MG63 (cell line): ENCODE measurements around the gene AQP10. TPM values are rescaled to one million over a fixed set of nuclear protein-coding genes. Genes with fewer than 3 reads are reported as not detected.
"Not testable (repeated sequence)": the region's sequence is repeated elsewhere in the genome, so short reads cannot be mapped to it uniquely, and the experiment has no call there.

ENCODE experiments used
- DNase-seq: peaks from one replicate; pipeline ENCODE4 v3.0.0-alpha.2; 2020
- H3K27me3 ChIP-seq: fragments of 250-450 bp; sonication (Bioruptor Pico); 2 replicates; pipeline ENCODE4 v1.5.1; 2020; ENCODE audit warnings: mild to moderate bottlenecking, moderate library complexity
- H3K36me3 ChIP-seq: fragments of 250-450 bp; sonication (Bioruptor Pico); 2 replicates; pipeline ENCODE4 v1.5.1; 2020; ENCODE audit warnings: mild to moderate bottlenecking, moderate library complexity
- H3K4me3 ChIP-seq: fragments of 250-450 bp; sonication (Bioruptor Pico); 2 replicates; pipeline ENCODE4 v1.5.1; 2020; ENCODE audit warnings: mild to moderate bottlenecking, moderate library complexity
- H3K9me3 ChIP-seq: fragments of 250-450 bp; sonication (Bioruptor Pico); 2 replicates; pipeline ENCODE4 v1.5.1; 2020; ENCODE audit warnings: mild to moderate bottlenecking, moderate library complexity
- total RNA-seq: library from RNA; depleted of rRNA; stranded (reverse); fragments of >200 nt; shearing (Covaris generic); gene quantifications from 2 replicates; pipeline ENCODE4 v1.2.3, GENCODE V29; 2014; ENCODE audit warnings: low replicate concordance

Gene AQP10
- total RNA-seq, 1 experiment from 2014 or later = not detected

DNA sequence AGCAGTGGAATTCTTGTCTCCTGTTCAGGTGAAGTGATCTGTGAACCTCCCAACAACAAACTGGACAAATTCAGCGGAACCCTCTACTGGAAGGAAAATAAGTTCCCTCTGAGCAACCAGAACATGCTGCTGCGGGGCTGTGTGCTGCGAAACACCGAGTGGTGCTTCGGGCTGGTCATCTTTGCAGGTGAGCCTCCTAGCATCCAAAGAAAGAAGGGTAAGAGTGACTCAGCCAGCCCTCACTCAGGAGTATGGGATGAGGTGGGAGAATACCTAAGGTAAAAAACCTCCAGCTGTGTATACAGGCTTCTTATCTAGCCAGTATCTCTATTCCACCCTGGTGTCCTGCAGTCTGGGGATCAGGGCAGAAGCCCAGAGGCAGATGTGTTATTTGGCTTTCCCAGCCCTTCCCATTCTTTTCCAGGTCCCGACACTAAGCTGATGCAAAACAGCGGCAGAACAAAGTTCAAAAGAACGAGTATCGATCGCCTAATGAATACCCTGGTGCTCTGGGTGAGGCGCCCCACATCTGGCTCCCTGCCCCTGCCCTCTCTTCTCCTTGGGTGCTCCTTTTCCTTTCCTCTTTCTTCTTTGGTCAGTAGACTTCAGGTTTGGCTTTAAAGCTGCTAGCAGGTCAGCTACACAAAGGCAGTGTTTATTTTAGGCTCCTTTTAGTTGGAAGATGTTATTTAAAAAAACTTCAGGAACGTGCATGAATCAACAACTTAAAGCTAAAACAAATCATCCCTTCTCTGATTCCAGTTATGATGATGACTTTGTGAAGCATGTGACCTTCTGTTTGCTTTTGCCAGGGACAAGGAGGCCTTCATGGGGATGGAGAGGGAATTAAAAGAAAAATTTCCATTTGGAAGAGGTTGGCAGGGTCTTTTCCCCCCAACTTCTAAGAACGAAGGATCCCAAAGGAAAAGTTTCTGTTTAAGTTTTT is 13.5 kb downstream of the AQP10 start:
- Histone ChIP-seq H3K9me3 (no peaks in the 10 kb centered on the region), H3K4me3 (no peak overlapping the region), H3K36me3 (peaks cover 96% of the 10 kb centered on the region), H3K27me3 (no peaks in the 10 kb centered on the region)
- DNase-seq = no peak

DNA sequence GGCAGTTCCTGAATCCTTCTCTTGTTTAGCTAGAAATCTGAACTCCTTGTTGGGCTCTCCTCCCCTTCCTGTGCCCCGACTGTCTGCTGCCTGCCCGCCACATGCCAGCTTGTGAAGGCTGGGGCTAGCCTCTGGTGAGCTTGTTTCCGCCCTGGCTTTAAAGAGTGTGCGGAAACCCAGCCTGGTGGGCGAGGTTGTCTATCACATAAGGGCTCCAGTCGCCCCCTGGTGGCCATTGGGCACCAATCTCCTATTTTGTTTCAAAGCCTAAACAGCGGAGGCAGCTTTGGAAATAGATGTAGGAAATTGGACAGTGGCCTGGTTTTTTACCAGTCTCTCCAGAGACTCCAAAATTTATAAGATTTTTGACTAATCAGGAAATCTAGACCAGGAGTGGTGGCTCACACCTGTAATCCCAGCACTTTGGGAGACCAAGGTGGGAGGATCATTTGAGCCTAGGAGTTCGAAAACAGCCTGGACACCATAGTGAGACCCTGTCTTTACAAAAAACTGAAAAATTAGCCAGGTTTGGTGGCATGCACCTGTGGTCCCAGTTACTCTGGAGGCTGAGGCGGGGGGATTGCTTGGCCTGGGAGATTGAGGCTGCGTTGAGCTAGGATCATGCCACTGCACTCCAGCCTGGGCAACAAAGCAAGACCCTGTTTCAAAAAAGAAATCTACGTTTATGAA is 14.3 kb downstream of the AQP10 start:
- Histone ChIP-seq H3K36me3 (peaks cover 96% of the 10 kb centered on the region), H3K27me3 (no peaks in the 10 kb centered on the region), H3K4me3 (no peak overlapping the region), H3K9me3 (no peaks in the 10 kb centered on the region)
- peak; percentile 74 for DNase-seq

DNA sequence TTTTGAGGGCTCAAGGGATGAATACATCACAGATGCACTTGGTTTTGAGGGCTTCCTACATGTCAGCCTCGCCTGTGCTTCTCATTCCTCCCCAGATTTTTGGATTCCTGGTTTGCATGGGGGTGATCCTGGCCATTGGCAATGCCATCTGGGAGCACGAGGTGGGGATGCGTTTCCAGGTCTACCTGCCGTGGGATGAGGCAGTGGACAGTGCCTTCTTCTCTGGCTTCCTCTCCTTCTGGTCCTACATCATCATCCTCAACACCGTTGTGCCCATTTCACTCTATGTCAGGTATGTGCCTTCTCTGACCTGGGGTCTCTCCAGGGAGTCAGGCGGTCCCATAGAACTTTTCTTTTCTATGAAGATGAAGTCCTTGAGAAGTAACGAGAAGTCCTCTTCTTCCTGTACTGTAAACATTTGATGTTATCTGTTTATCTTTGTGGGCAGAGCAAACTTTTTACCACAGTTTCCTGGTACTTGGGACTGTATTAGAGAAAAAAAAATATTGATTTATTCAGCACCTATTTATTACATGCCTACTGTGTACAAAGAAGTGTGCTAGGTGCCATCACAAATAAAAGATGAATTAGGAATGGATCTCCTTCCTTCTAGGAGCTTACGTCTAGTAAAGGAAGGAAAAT is 16.5 kb downstream of the AQP10 start:
- no peak for DNase-seq
- Histone ChIP-seq H3K9me3 (no peaks in the 10 kb centered on the region), H3K4me3 (no peak overlapping the region), H3K27me3 (no peaks in the 10 kb centered on the region), H3K36me3 (peaks cover 96% of the 10 kb centered on the region)

DNA sequence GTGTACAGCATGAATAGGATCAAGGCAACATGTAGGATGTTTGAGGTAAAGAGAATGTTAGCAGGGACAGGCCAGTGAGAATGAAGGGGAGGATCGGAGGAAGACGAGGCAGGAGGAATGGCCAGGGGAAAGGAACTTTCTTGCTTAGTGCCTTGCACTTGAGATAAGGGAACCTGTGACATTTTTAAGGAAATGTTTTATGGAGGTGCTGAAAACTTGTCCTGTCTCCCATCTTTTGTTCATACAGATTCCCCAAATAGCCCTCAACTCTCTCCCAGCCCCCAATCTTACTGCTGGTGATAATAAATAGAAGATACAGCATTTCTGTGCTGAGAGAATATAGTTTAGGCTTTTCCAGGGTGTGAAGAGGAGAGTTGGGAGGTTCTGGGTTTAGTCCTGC is 18.0 kb downstream of the AQP10 start:
- Histone ChIP-seq H3K36me3 (peaks cover 98% of the 10 kb centered on the region), H3K27me3 (no peaks in the 10 kb centered on the region), H3K4me3 (no peak overlapping the region)

DNA sequence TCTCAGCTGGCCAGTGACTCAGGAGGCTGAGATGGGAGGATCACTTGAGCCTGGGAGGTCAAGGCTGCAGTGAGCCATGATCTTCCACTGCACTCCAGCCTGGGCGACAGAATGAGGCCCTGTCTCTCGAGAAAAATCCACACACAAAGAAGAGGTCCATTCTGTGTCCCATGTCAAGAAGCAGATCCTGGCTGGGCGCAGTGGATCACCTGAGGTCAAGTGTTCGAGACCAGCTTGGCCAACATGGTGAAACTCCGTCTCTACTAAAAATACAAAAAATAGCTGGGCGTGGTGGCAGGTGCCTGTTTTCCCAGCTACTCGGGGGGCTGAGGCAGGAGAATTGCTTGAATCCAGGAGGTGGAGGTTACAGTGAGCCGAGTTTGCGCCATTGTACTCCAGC is 20.5 kb downstream of the AQP10 start:
- not testable (repeated sequence) for H3K27me3 ChIP-seq, H3K4me3 ChIP-seq, DNase-seq, H3K9me3 ChIP-seq
- peaks cover 100% of the 10 kb centered on the region for H3K36me3 ChIP-seq

More for the DNA sequence above, 18.0 kb downstream of the AQP10 start:
- no peaks in the 10 kb centered on the region for H3K9me3 ChIP-seq
- no peak for DNase-seq

DNA sequence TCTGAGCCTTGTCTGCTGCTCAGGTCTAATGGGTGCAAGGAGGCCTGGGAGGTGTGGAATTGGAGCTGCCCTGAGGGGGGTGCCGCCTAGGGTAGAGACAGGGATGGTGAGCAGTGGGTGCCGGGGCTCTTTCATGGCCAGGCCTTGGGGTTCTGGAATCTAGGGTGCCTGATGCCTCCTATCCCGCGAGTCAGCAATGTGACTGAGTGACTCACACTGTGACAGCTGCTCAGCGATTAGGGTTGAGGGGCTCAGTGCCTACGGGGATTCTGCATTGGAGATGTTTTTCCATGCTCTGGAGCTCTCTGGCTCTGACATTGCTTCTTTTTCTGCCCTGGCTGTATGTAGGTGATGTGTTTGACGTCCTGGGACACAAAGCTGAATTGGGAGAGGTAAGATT is 21.2 kb downstream of the AQP10 start:
- H3K9me3 ChIP-seq = no peaks in the 10 kb centered on the region
- H3K4me3 ChIP-seq = no peak overlapping the region
- H3K27me3 ChIP-seq = no peaks in the 10 kb centered on the region
- peaks cover 100% of the 10 kb centered on the region for H3K36me3 ChIP-seq
- no peak for DNase-seq

DNA sequence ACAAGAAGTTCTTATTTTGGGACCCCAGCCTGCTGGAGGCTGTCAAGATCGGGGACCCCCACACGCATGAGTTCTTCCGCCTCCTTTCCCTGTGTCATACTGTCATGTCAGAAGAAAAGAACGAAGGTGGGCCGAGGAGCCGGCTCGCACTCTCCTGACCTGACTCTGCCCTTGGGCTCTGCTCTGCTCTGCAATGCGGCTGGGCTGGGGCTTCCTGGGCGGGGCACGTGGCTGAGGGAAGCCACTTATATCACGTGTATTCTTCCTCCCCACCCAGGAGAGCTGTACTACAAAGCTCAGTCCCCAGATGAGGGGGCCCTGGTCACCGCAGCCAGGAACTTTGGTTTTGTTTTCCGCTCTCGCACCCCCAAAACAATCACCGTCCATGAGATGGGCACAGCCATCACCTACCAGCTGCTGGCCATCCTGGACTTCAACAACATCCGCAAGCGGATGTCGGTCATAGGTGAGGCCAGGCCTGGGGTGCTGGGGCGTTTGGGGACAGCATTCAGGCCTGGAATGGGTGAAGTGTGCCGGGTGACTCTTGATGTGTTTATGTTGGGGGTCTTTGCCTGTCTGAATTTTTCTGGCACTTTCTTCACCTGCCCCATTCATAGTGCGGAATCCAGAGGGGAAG is 22.1 kb downstream of the AQP10 start:
- Histone ChIP-seq H3K4me3 (no peak overlapping the region), H3K27me3 (no peaks in the 10 kb centered on the region), H3K9me3 (no peaks in the 10 kb centered on the region), H3K36me3 (peaks cover 99% of the 10 kb centered on the region)
- no peak for DNase-seq

DNA sequence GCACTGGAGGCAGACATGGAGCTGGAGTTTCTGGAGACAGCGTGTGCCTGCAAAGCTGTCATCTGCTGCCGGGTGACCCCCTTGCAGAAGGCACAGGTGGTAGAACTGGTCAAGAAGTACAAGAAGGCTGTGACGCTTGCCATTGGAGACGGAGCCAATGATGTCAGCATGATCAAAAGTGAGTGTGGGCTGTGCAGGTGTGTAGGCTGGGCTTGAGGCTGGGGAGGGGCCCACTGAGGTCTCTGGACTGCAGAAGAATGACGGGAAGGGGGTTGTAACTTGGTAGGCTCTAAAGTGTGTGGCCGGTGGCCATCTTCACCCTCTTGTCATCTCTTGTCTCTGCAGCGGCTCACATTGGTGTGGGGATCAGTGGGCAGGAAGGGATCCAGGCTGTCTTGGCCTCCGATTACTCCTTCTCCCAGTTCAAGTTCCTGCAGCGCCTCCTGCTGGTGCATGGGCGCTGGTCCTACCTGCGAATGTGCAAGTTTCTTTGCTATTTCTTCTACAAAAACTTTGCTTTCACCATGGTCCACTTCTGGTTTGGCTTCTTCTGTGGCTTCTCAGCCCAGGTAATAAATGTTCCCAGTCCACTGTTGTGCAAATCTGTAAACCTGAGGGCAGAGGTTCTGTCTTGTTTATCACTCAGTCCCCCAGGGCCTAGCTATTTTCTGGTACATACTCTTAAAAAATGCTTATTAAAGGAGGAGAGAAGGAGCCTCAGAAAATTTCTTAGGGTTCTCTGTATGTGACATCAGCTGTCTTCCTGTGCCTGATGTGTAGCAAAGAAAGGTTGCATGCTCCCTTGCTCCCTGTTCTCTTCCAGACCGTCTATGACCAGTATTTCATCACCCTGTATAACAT is 24.3 kb downstream of the AQP10 start:
- no peaks in the 10 kb centered on the region for H3K9me3 ChIP-seq
- DNase-seq = peak; percentile 36
- no peak overlapping the region for H3K4me3 ChIP-seq
- H3K27me3 ChIP-seq = no peaks in the 10 kb centered on the region
- H3K36me3 ChIP-seq = peaks cover 92% of the 10 kb centered on the region

DNA sequence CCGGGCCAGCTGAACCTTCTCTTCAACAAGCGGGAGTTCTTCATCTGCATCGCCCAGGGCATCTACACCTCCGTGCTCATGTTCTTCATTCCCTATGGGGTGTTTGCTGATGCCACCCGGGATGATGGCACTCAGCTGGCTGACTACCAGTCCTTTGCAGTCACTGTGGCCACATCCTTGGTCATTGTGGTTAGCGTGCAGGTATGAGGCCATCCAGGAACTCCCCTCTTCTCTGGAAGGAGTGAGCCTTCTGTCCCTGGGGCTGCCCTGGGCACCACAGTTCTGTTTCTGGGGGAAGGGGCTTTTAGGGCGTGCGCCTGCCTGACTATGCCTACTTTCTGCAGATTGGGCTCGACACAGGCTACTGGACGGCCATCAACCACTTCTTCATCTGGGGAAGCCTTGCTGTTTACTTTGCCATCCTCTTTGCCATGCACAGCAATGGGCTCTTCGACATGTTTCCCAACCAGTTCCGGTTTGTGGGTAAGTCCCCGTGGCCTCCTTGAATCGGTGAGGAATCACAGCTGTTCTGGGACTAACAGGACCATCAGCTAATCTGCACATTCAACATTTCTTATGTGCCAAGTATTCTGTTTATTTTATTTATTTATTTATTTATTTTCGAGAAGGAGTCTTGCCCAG is 25.5 kb downstream of the AQP10 start:
- no peak for DNase-seq
- H3K27me3 ChIP-seq = no peaks in the 10 kb centered on the region

DNA sequence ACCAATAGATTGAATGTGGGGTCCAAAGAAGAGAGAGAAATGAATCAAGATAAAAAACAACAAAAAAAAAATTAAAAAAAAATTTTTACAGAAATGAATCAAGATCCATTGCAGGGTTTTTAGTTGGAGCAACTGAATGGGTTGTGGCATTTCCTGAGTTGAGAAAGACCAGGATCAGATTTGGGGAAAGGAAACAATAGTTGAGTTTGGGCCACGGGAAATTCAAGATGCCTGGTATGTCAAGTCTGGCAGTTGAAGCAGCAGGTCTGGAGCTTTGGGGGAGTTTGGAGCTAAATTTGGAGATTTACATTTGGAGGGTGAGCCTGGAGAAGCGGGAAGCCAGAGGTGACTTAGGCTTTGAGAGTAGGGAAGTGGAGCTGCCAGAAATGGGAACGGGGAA is 27.1 kb downstream of the AQP10 start:
- DNase-seq = no peak
- no peaks in the 10 kb centered on the region for H3K27me3 ChIP-seq
- H3K4me3 ChIP-seq = no peak overlapping the region
- H3K9me3 ChIP-seq = no peaks in the 10 kb centered on the region
- H3K36me3 ChIP-seq = peaks cover 65% of the 10 kb centered on the region

More for the DNA sequence above, 25.5 kb downstream of the AQP10 start:
- Histone ChIP-seq H3K36me3 (peaks cover 80% of the 10 kb centered on the region), H3K9me3 (no peaks in the 10 kb centered on the region), H3K4me3 (no peak overlapping the region)

DNA sequence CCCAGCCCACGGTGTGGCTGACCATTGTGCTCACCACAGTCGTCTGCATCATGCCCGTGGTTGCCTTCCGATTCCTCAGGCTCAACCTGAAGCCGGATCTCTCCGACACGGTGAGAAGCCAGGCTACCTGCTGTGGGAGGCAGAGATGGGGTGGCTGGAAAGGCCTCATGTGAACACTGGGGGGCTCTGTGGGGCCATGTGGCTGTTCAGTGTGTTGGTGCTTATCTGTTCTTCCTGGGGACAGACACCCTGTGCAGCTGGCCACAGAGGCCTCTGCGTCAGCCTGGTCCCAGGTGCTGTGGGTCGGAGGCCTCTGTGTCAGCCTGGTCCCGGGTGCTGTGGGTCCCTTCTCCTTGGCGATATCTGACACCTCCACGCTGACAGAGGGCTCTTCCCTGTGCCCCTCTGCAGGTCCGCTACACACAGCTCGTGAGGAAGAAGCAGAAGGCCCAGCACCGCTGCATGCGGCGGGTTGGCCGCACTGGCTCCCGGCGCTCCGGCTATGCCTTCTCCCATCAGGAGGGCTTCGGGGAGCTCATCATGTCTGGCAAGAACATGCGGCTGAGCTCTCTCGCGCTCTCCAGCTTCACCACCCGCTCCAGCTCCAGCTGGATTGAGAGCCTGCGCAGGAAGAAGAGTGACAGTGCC is 27.7 kb downstream of the AQP10 start:
- H3K4me3 ChIP-seq = no peak overlapping the region
- H3K36me3 ChIP-seq = peaks cover 59% of the 10 kb centered on the region
- no peaks in the 10 kb centered on the region for H3K27me3 ChIP-seq
- H3K9me3 ChIP-seq = no peaks in the 10 kb centered on the region
- no peak for DNase-seq

DNA sequence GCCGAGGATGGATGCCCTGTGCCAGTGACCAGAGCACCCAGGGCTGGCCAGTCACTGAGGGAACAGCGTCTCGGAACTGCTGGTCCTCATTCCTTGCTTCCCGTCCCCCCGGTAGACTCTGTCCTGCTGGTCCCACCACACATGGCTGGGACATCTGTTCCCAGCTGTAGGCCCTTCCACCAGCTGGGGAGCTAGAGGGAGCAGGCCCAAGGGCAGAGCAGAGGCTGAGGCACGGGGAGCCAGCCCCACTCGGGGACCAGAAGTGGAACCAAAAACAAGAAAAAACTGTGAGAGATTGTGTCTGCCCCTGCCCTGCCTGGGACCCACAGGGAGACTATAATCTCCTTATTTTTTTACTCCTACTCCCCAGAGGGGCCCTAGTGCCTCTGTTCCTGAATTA is 28.2 kb downstream of the AQP10 start:
- no peak overlapping the region for H3K4me3 ChIP-seq
- DNase-seq = no peak
- peaks cover 53% of the 10 kb centered on the region for H3K36me3 ChIP-seq
- H3K27me3 ChIP-seq = no peaks in the 10 kb centered on the region
- H3K9me3 ChIP-seq = no peaks in the 10 kb centered on the region

DNA sequence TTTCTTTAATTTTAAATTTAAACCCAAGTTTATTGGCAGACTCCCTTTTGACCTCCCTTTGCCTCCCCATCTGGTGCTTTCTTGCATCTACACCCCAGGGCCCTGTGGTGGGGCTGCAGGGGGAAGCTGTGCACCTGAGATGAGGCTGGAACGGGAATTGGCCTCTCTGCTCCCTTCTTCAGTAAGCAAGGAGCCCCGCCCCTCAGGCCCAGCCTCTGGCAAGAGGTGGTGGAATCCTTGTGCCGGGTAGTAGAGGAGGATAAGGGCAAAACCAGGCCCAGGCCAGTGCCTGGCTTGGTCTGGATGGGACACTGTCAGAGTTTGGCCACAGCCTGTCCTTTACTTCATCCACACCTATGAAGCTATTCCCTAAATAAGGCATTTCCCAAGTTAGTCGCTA is 29.5 kb downstream of the AQP10 start:
- Histone ChIP-seq H3K9me3 (no peaks in the 10 kb centered on the region), H3K27me3 (no peaks in the 10 kb centered on the region), H3K36me3 (peaks cover 40% of the 10 kb centered on the region), H3K4me3 (no peak overlapping the region)
- no peak for DNase-seq

DNA sequence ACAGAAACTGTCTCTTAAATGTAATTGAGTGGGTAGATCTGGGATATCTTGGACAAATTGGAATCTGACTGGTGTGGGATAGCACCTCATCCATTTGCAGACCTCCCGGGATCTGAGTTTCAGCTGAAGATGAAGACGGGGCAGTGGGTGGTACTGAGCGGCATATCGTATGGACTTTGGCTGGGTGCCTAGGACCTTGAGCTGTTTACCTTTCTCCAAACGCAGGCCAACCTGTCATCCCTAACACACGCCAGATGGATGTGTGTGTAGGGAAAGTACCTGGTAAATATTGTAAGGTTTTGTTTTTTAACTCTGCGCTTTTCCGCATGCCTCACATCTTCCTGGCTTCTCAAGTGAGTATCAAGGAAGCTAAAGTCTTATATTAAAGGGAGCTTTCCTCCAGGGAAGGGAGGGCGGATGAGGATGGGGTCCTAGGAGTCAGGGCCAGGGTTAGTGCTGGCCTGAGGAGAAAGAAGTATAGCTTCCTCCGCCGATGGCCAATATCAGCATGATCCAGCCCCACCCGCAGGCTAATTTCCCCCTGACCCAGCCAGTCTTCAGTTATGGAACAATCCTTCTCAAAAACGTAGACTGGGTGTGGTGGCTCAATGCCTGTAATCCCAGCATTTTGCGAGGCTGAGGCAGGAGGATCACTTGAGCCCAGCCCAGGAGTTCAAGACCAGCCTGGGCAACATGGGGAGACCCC is 30.6 kb downstream of the AQP10 start:
- no peak for DNase-seq
- peaks cover 29% of the 10 kb centered on the region for H3K36me3 ChIP-seq

DNA sequence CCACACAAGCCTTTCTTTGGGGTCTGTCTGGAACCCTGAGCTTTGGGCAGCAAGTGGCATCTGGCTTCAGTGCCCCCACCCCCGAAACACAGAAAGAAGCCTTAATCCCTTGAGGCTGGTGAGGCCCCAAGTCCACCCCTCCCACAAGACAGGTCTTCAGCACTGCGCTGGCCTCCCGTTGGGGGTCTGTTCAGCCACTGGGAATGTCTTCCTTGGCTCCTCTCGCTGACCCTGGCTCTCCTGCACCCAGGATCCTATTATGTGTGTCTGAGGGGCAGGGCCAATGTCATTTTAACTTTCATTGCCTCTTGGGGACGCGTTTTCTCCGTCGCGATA is 31.3 kb downstream of the AQP10 start:
- no peak overlapping the region for H3K4me3 ChIP-seq
- H3K9me3 ChIP-seq = no peaks in the 10 kb centered on the region
- H3K27me3 ChIP-seq = no peaks in the 10 kb centered on the region
- H3K36me3 ChIP-seq = peaks cover 22% of the 10 kb centered on the region
- DNase-seq = no peak

More for the DNA sequence above, 30.6 kb downstream of the AQP10 start:
- no peaks in the 10 kb centered on the region for H3K9me3 ChIP-seq
- H3K4me3 ChIP-seq = no peak overlapping the region
- no peaks in the 10 kb centered on the region for H3K27me3 ChIP-seq
